ENCODE results near the gene VMO1. TPM values are rescaled to one million over a fixed set of nuclear protein-coding genes. Genes with fewer than 3 reads are reported as not detected.

The VMO1 gene
- total RNA-seq, 6 donors from 2014 or later, result 3.1 to 28.8 (median 13.4) TPM; not detected in 1

- peak overlapping the region in 1 of 4 donors; percentile 97 for H3K4me3 ChIP-seq
- TF ChIP-seq EP300 (IDR thresholded peaks at IDR 0.05), result no peak
- TF ChIP-seq POLR2AphosphoS5 (IDR thresholded peaks at IDR 0.05), result no peak
- no peak for TF ChIP-seq POLR2A (IDR thresholded peaks at IDR 0.05)
- TF ChIP-seq CTCF (IDR thresholded peaks at IDR 0.05), result no peak
These were observed 22.2 kb upstream of the VMO1 start for GRCh38 chr17:4808378-4808767.

GRCh38 chr17:4807605-4808377, 21.6 kb upstream of the VMO1 start:
- TF ChIP-seq POLR2A (IDR thresholded peaks at IDR 0.05) (no peak), EP300 (IDR thresholded peaks at IDR 0.05) (no peak), POLR2AphosphoS5 (IDR thresholded peaks at IDR 0.05) (no peak), CTCF (IDR thresholded peaks at IDR 0.05) (no peak)
- Histone ChIP-seq H3K36me3 (peaks cover 0 to 12% (median 2%) of the 10 kb centered on the region in 4 donors), H3K9me3 (no peaks in the 10 kb centered on the region), H3K27me3 (no peaks in the 10 kb centered on the region), H3K27ac (peak overlapping the region; percentile 78 to 83 (median 82)), H3K4me3 (peak overlapping the region; percentile 70 to 97 (median 84)), H3K4me1 (peaks cover 17 to 23% (median 20%) of the 10 kb centered on the region in 4 donors)
- WGBS, 2 donors, result 37 to 41% methylated on average over 25 to 29 of the region's 32 CpGs
- DNase-seq (no peak), ATAC-seq (ENCODE audit: low FRiP score in 2 of 2) (peak in 1 of 2 donors; percentile 32)

More at GRCh38 chr17:4808378-4808767, 22.2 kb upstream of the VMO1 start:
- ATAC-seq (ENCODE audit: low FRiP score in 2 of 2) (peak in 1 of 2 donors; percentile 11), DNase-seq (peak in 1 of 2 donors; percentile 47)
- Histone ChIP-seq H3K27ac (no peak overlapping the region), H3K36me3 (peaks cover 0 to 12% (median 2%) of the 10 kb centered on the region in 4 donors), H3K27me3 (no peaks in the 10 kb centered on the region), H3K9me3 (no peaks in the 10 kb centered on the region), H3K4me1 (peaks cover 17 to 23% (median 20%) of the 10 kb centered on the region in 4 donors)
- WGBS, 2 donors, result 50 to 54% methylated on average over 6 of the region's 6 CpGs

GRCh38 chr17:4806777-4807604, 20.8 kb upstream of the VMO1 start, which contains the start of gene PLD2:
TSS of gene PLD2 (plus strand) at chr17:4807152. CDS start at chr17:4807773, 621 bp downstream.
- Histone ChIP-seq H3K27me3 (no peaks in the 10 kb centered on the region), H3K9me3 (no peaks in the 10 kb centered on the region), H3K4me1 (peaks cover 17 to 23% (median 20%) of the 10 kb centered on the region in 4 donors), H3K36me3 (peaks cover 0 to 12% (median 2%) of the 10 kb centered on the region in 4 donors), H3K4me3 (peak within 1 kb of the TSS; percentile 70 to 97 (median 84)), H3K27ac (peak within 1 kb of the TSS; percentile 78 to 83 (median 82))
- WGBS, 2 donors, result 0% methylated on average over 1 to 35 of the region's 106 CpGs
- TF ChIP-seq EP300 (IDR thresholded peaks at IDR 0.05), result no peak
- TF ChIP-seq POLR2AphosphoS5 (IDR thresholded peaks at IDR 0.05), result peak in 1 of 2 donors; percentile 23
- peak in 2 of 4 donors; percentile 29 to 71 for TF ChIP-seq POLR2A (IDR thresholded peaks at IDR 0.05)
- TF ChIP-seq CTCF (IDR thresholded peaks at IDR 0.05), result peak in 5 of 6 experiments; percentile 14 to 44 (median 31)
- peak; percentile 95 to 99 for ATAC-seq (ENCODE audit: low FRiP score in 2 of 2)
- peak; percentile 94 to 98 for DNase-seq

GRCh38 chr17:4806456-4806776, 20.3 kb upstream of the VMO1 start:
- no peaks in the 10 kb centered on the region for H3K27me3 ChIP-seq
- peak overlapping the region in 3 of 4 donors; percentile 70 to 97 (median 71) for H3K4me3 ChIP-seq
- TF ChIP-seq EP300 (IDR thresholded peaks at IDR 0.05) (no peak), CTCF (IDR thresholded peaks at IDR 0.05) (no peak), POLR2AphosphoS5 (IDR thresholded peaks at IDR 0.05) (no peak), POLR2A (IDR thresholded peaks at IDR 0.05) (no peak)
- H3K27ac ChIP-seq, result peak overlapping the region in 3 of 4 donors; percentile 82 to 83 (median 82)
- ATAC-seq (ENCODE audit: low FRiP score in 2 of 2) (no peak), DNase-seq (no peak)
- H3K36me3 ChIP-seq, result peaks cover 0 to 12% (median 2%) of the 10 kb centered on the region in 4 donors
- peaks cover 17 to 23% (median 20%) of the 10 kb centered on the region in 4 donors for H3K4me1 ChIP-seq
- H3K9me3 ChIP-seq, result no peaks in the 10 kb centered on the region
- WGBS, 2 donors, result 2 to 3% methylated on average over 13 to 16 of the region's 16 CpGs

Data from upper lobe of left lung (tissue), 6 donors.